HG03280 (cell line): Measurements from ENCODE around the gene DONSON.

ENCODE experiments used
- ATAC-seq: cut with Tn5 transposase; IDR thresholded peaks from one replicate; pipeline ENCODE4 v1.9.1; 2021; ENCODE audit warnings: mild to moderate bottlenecking, moderate library complexity; ENCODE audit not compliant: unreplicated experiment

Gene DONSON

GRCh38 chr21:33566514-33566913 is 22.0 kb downstream of the DONSON start:
- no peak for ATAC-seq

- no peak for ATAC-seq
Observed at GRCh38 chr21:33562389-33562788, 26.1 kb downstream of the DONSON start.

- ATAC-seq: no peak
Observed at GRCh38 chr21:33561373-33561772, 27.1 kb downstream of the DONSON start.

GRCh38 chr21:33560965-33561364 is 27.5 kb downstream of the DONSON start:
- ATAC-seq: no peak

- ATAC-seq: no peak
Observed at GRCh38 chr21:33559813-33560212, 28.7 kb downstream of the DONSON start.

GRCh38 chr21:33558777-33559421 is 29.6 kb downstream of the DONSON start:
- ATAC-seq: no peak

GRCh38 chr21:33557447-33557846 is 31.0 kb downstream of the DONSON start:
- no peak for ATAC-seq

- no peak for ATAC-seq
Observed at GRCh38 chr21:33554982-33555344, 33.5 kb downstream of the DONSON start.

GRCh38 chr21:33554236-33554981 is 34.1 kb downstream of the DONSON start:
- ATAC-seq: no peak

GRCh38 chr21:33552999-33553598 is 35.4 kb downstream of the DONSON start:
- ATAC-seq: no peak

- ATAC-seq: no peak
Observed at GRCh38 chr21:33552093-33552998, 36.1 kb downstream of the DONSON start.

- no peak for ATAC-seq
Observed at GRCh38 chr21:33551664-33552063, 36.8 kb downstream of the DONSON start.

- ATAC-seq: no peak
Observed at GRCh38 chr21:33550772-33551660, 37.5 kb downstream of the DONSON start.

- no peak for ATAC-seq
Observed at GRCh38 chr21:33549848-33550771, 38.4 kb downstream of the DONSON start.

- no peak for ATAC-seq
Observed at GRCh38 chr21:33546086-33546485, 42.4 kb downstream of the DONSON start.

- ATAC-seq: no peak
Observed at GRCh38 chr21:33544451-33545195, 43.9 kb downstream of the DONSON start.

GRCh38 chr21:33543505-33544129 is 44.9 kb downstream of the DONSON start:
- ATAC-seq: peak; percentile 17
